A673 (cell line): ENCODE data around the gene PRAMEF1. TPM values are rescaled to one million over a fixed set of nuclear protein-coding genes. Genes with fewer than 3 reads are reported as not detected.
"Not testable (repeated sequence)": the region's sequence is repeated elsewhere in the genome, so short reads cannot be mapped to it uniquely, and the experiment has no call there.

Experiments
- BruUV-seq: library from RNA; stranded (reverse); fragments of 400-500 nt; replicated peaks from 2 replicates; lab custom pipeline; 2021; lab: Mats Ljungman, UMichigan
- CTCF ChIA-PET: fragments of 300-600 bp; sonication (Branson Sonifier 250); formaldehyde crosslinking; loops from one replicate; lab custom pipeline; 2022; ENCODE audit warnings: antibody characterized with exemption; lab: Charles Lee
- POLR2A ChIA-PET: fragments of 300-600 bp; sonication (Branson Sonifier 250); formaldehyde crosslinking; loops from one replicate; lab custom pipeline; 2022; ENCODE audit warnings: antibody characterized with exemption; ENCODE audit not compliant: low non-redundant PET; lab: Charles Lee
- DNase-seq: peaks from one replicate; pipeline ENCODE4 v3.0.0-alpha.2; 2015; ENCODE audit warnings: low spot score
- H3K27ac ChIP-seq: fragments of 200-600 bp; sonication (generic); 2 replicates; pipeline ENCODE4 v1.5.1; 2016; ENCODE audit warnings: mixed run types, low read depth, mild to moderate bottlenecking, mixed read lengths, antibody characterized with exemption, low read length; ENCODE audit not compliant: poor library complexity, severe bottlenecking
- H3K27me3 ChIP-seq: fragments of 200-600 bp; sonication (generic); replicated peaks from 2 replicates; pipeline ENCODE4 v1.6.1; 2017; ENCODE audit warnings: mixed run types, low read depth, mild to moderate bottlenecking, mixed read lengths, antibody characterized with exemption, low read length; ENCODE audit not compliant: insufficient read depth, poor library complexity
- H3K36me3 ChIP-seq: fragments of 200-600 bp; sonication (generic); 2 replicates; pipeline ENCODE4 v1.6.1; 2016; ENCODE audit warnings: mixed run types, mild to moderate bottlenecking, mixed read lengths, antibody characterized with exemption, low read length; ENCODE audit not compliant: insufficient read depth, poor library complexity, severe bottlenecking
- H3K4me1 ChIP-seq: fragments of 200-600 bp; sonication (generic); 2 replicates; pipeline ENCODE4 v1.6.1; 2017; ENCODE audit warnings: mixed run types, mild to moderate bottlenecking, mixed read lengths, antibody characterized with exemption, low read length; ENCODE audit not compliant: insufficient read depth, poor library complexity, severe bottlenecking
- H3K4me3 ChIP-seq: fragments of 200-600 bp; sonication (generic); 2 replicates; pipeline ENCODE4 v1.5.1; 2016; ENCODE audit warnings: low read depth, mixed run types, mild to moderate bottlenecking, mixed read lengths, low read length; ENCODE audit not compliant: poor library complexity, severe bottlenecking
- H3K9me3 ChIP-seq: fragments of 200-600 bp; sonication (generic); 2 replicates; pipeline ENCODE4 v1.6.1; 2016; ENCODE audit warnings: mixed run types, low read depth, mild to moderate bottlenecking, mixed read lengths, antibody characterized with exemption, low read length; ENCODE audit not compliant: poor library complexity, severe bottlenecking
- EZH2 ChIP-seq: fragments of 200-600 bp; sonication (generic); IDR thresholded peaks from 2 replicates; pipeline ENCODE4 v1.6.1; 2017; ENCODE audit warnings: borderline replicate concordance, low read depth, mild to moderate bottlenecking, mixed read lengths, antibody characterized with exemption, low read length; ENCODE audit not compliant: poor library complexity, severe bottlenecking
- intact Hi-C: fragments of 100-400 bp; cut with micrococcal nuclease; formaldehyde crosslinking; loops from one replicate; pipeline ENCODE4 v1.10.0; 2022; ENCODE audit not compliant: unreplicated experiment
- total RNA-seq: library from RNA; stranded (reverse); gene quantifications from 2 replicates; pipeline ENCODE4 v1.2.3, GENCODE V29; 2021
- TF ChIP-seq, protein P1 (sequence below): fragments of 300-800, 200-600 bp; sonication (generic); conservative IDR thresholded peaks from 2 replicates; pipeline ENCODE4 v1.5.1; 2017; ENCODE audit warnings: low read depth, mild to moderate bottlenecking, antibody characterized with exemption, low read length, moderate library complexity, mixed read lengths

PRAMEF1 gene
- total RNA-seq, 1 experiment from 2014 or later = not detected

DNA sequence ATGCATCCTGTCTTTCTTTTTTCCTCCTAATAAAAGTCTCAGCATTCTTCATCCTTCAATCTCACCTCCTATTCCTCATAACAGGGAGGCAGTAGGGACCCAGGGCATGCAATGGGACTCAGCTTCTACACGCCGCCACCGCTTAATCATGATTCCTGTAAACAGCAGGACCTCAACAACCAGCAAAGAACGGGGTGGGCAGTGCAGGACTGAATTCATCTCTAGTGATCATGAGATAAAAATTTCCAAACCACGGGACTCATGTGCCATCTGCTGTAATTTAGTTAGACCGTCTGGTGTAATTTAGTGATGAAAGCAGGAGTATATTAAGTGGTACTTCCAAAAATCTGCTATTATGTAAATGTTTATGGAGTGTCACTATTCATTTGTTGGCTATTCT, 12.3 kb upstream of the PRAMEF1 start:
- H3K27me3 ChIP-seq = no peaks in the 10 kb centered on the region
- H3K9me3 ChIP-seq = no peaks in the 10 kb centered on the region
- H3K4me3 ChIP-seq = no peak overlapping the region
- TF ChIP-seq EZH2 = no peak
- TF ChIP-seq, protein P1, sequence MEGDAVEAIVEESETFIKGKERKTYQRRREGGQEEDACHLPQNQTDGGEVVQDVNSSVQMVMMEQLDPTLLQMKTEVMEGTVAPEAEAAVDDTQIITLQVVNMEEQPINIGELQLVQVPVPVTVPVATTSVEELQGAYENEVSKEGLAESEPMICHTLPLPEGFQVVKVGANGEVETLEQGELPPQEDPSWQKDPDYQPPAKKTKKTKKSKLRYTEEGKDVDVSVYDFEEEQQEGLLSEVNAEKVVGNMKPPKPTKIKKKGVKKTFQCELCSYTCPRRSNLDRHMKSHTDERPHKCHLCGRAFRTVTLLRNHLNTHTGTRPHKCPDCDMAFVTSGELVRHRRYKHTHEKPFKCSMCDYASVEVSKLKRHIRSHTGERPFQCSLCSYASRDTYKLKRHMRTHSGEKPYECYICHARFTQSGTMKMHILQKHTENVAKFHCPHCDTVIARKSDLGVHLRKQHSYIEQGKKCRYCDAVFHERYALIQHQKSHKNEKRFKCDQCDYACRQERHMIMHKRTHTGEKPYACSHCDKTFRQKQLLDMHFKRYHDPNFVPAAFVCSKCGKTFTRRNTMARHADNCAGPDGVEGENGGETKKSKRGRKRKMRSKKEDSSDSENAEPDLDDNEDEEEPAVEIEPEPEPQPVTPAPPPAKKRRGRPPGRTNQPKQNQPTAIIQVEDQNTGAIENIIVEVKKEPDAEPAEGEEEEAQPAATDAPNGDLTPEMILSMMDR = no peak
- intact Hi-C loops = no loop called here
- H3K36me3 ChIP-seq = no peaks in the 10 kb centered on the region
- ChIA-PET POLR2A (no interaction called here), CTCF (no interaction called here)
- no peak for DNase-seq
- no TSS peak for BruUV-seq
- H3K27ac ChIP-seq = no peak overlapping the region
- H3K4me1 ChIP-seq = no peaks in the 10 kb centered on the region

DNA sequence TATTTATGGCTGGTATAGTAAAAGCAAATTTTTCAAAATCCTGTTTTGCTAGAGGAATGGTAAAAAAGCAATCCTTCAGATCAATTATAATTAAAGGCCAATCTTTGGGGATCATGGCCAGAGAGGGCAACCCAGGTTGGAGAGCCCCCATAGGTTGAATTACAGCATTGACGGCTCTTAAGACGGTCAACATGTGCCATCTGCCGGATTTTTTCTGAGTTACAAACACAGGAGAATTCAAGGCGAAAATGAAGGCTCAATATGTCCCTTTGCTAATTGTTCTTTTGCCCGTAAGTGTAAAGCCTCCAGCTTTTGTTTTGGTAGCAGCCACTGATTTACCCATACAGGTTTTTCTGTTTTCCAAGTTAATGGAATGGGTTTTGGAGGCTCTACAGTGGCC, 9.7 kb upstream of the PRAMEF1 start:
- H3K9me3 ChIP-seq, POLR2A ChIA-PET, intact Hi-C loops, BruUV-seq, DNase-seq, H3K27ac ChIP-seq, H3K4me1 ChIP-seq, H3K36me3 ChIP-seq, H3K4me3 ChIP-seq, CTCF ChIA-PET, H3K27me3 ChIP-seq: not testable (repeated sequence)

DNA sequence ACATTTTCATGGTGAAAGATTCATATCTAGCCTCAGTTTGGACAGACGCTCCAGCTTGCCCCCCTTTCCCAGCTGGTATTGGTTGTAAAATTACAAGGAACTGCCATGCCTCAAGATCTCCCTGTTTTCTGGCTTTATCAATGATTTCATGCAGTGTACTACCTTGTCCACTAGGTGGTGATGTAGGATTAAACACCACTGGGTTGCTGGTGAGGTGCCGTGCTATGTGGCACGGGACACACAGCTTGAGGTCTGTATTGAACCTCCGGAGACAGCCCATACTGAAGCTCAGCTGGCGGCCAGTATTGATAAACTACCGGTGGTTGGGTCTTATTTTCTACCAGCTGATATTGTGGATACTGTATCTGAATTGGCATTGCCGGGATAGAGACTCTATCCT, 7.4 kb upstream of the PRAMEF1 start:
- CTCF ChIA-PET, H3K9me3 ChIP-seq, H3K27ac ChIP-seq, DNase-seq, H3K4me1 ChIP-seq, intact Hi-C loops, H3K4me3 ChIP-seq, BruUV-seq, H3K27me3 ChIP-seq, POLR2A ChIA-PET, H3K36me3 ChIP-seq: not testable (repeated sequence)

DNA sequence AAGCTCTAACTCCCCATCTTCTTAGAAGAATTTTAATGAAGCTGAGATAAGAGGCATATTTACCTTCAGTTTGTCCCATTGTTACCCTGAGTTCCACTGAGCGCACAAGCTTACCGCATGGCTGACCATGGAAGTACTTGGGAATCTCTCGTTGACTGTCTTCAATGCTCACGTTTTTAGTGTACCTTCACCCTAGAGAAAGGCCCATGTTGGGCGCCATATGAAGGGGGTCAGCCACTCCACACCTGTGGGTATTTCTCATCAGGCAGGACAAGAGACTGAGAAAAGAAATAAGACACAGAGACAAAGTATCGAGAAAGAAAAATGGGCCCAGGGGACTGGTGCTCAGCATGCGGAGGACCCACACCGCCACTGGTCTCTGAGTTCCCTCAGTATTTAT, 6.5 kb upstream of the PRAMEF1 start:
- CTCF ChIA-PET, intact Hi-C loops, POLR2A ChIA-PET, H3K9me3 ChIP-seq, H3K4me1 ChIP-seq, H3K36me3 ChIP-seq, H3K4me3 ChIP-seq, H3K27ac ChIP-seq, H3K27me3 ChIP-seq, BruUV-seq, DNase-seq: not testable (repeated sequence)

DNA sequence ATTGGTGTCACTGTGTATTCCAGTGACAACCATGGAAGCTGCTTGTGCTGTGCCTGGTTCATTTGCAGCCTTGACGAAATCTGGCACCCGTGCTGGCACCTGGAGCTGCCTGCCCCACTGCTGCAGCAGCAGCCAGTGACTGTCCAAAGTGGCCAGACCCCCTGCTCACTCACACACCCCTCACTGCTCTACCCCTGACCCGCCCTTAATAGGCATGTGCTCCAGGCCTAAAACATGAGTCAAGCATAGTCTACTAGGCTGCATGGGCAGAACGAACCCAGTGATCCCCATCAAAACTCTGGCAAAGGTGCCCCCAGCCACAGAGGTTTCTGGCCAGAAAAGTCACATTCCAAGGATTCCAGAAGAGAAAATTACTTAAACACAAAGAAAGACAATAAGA, 7.7 kb downstream of the PRAMEF1 start:
- H3K27ac ChIP-seq = no peak overlapping the region
- no peaks in the 10 kb centered on the region for H3K9me3 ChIP-seq
- CTCF ChIA-PET = no interaction called here
- TF ChIP-seq EZH2 = no peak
- TF ChIP-seq, protein P1 = no peak
- POLR2A ChIA-PET = no interaction called here
- no peaks in the 10 kb centered on the region for H3K4me1 ChIP-seq
- H3K36me3 ChIP-seq = no peaks in the 10 kb centered on the region
- intact Hi-C loops = no loop called here
- BruUV-seq = no TSS peak
- no peaks in the 10 kb centered on the region for H3K27me3 ChIP-seq
- no peak overlapping the region for H3K4me3 ChIP-seq
- no peak for DNase-seq
